ENCODE data around the gene CORIN.
"Not testable (repeated sequence)": the region's sequence is repeated elsewhere in the genome, so short reads cannot be mapped to it uniquely, and the experiment has no call there.

CORIN gene

GRCh38 chr4:47631161-47631560 is 206.7 kb downstream of the CORIN start:
- DNase-seq = no peak

- no peak for DNase-seq
Observed at GRCh38 chr4:47624031-47624441, 213.8 kb downstream of the CORIN start.

- DNase-seq = no peak
Observed at GRCh38 chr4:47621181-47621580, 216.7 kb downstream of the CORIN start.

GRCh38 chr4:47619691-47620090 is 218.2 kb downstream of the CORIN start:
- no peak for DNase-seq

GRCh38 chr4:47617607-47618006 is 220.3 kb downstream of the CORIN start:
- DNase-seq = no peak

- DNase-seq = no peak
Observed at GRCh38 chr4:47615385-47615784, 222.5 kb downstream of the CORIN start.

- no peak for DNase-seq
Observed at GRCh38 chr4:47612116-47613023, 225.5 kb downstream of the CORIN start.

- no peak for DNase-seq
Observed at GRCh38 chr4:47606482-47606881, 231.4 kb downstream of the CORIN start.

GRCh38 chr4:47598896-47599295 is 239.0 kb downstream of the CORIN start:
- no peak for DNase-seq

GRCh38 chr4:47598320-47598719 is 239.5 kb downstream of the CORIN start:
- no peak for DNase-seq

- DNase-seq = no peak
Observed at GRCh38 chr4:47597696-47598095, 240.2 kb downstream of the CORIN start.

- DNase-seq = no peak
Observed at GRCh38 chr4:47590325-47590724, 247.5 kb downstream of the CORIN start.

GRCh38 chr4:47579235-47579634 is 258.6 kb downstream of the CORIN start:
- DNase-seq = no peak

GRCh38 chr4:47577779-47578553 is 259.9 kb downstream of the CORIN start:
- DNase-seq = no peak

- no peak for DNase-seq
Observed at GRCh38 chr4:47572981-47573380, 264.9 kb downstream of the CORIN start.

GRCh38 chr4:47570816-47571215 is 267.1 kb downstream of the CORIN start:
- no peak for DNase-seq

- no peak for DNase-seq
Observed at GRCh38 chr4:47567511-47567910, 270.4 kb downstream of the CORIN start.

- no peak for DNase-seq
Observed at GRCh38 chr4:47566969-47567368, 270.9 kb downstream of the CORIN start.

GRCh38 chr4:47566566-47566965 is 271.3 kb downstream of the CORIN start:
- DNase-seq = no peak

- no peak for DNase-seq
Observed at GRCh38 chr4:47562297-47562696, 275.6 kb downstream of the CORIN start.

- DNase-seq = no peak
Observed at GRCh38 chr4:47561331-47561730, 276.5 kb downstream of the CORIN start.

- DNase-seq = no peak
Observed at GRCh38 chr4:47560682-47561081, 277.2 kb downstream of the CORIN start.

- no peak for DNase-seq
Observed at GRCh38 chr4:47557255-47557654, 280.6 kb downstream of the CORIN start.

- DNase-seq = not testable (repeated sequence)
Observed at GRCh38 chr4:47555920-47556319, 281.9 kb downstream of the CORIN start.
